Loucy (cell line): Measurements from ENCODE around the gene TCEAL3.
A peak's percentile ranks its signal among the peaks of the same experiment; 100 is the strongest.
"Not testable (repeated sequence)": the region's sequence is repeated elsewhere in the genome, so short reads cannot be mapped to it uniquely, and the experiment has no call there.

ENCODE experiments used
- H2AFZ ChIP-seq: fragments of 200-600 bp; sonication (generic); 2 replicates; pipeline ENCODE4 v1.6.0; 2016; ENCODE audit warnings: antibody characterized with exemption, mild to moderate bottlenecking, low read length, moderate library complexity
- H3F3A ChIP-seq: fragments of 200-600 bp; 2 replicates; pipeline ENCODE4 v1.6.0; 2016; ENCODE audit warnings: antibody characterized with exemption, low read depth, mild to moderate bottlenecking
- H3K27me3 ChIP-seq: fragments of 200-600 bp; sonication (generic); 2 replicates; pipeline ENCODE4 v1.6.1; 2014; ENCODE audit warnings: low read length, mild to moderate bottlenecking; ENCODE audit not compliant: insufficient read depth, poor library complexity, severe bottlenecking
- H3K36me3 ChIP-seq: fragments of 200-600 bp; sonication (generic); 2 replicates; pipeline ENCODE4 v1.6.1; 2016; ENCODE audit warnings: low read length; ENCODE audit not compliant: insufficient read depth
- H3K4me1 ChIP-seq: fragments of 200-600 bp; sonication (generic); 2 replicates; pipeline ENCODE4 v1.5.1; 2014; ENCODE audit warnings: low read length, mild to moderate bottlenecking; ENCODE audit not compliant: insufficient read depth, poor library complexity, severe bottlenecking
- H3K4me2 ChIP-seq: fragments of 200-600 bp; sonication (generic); 2 replicates; pipeline ENCODE4 v1.6.0; 2014; ENCODE audit warnings: antibody characterized with exemption, low read length, low read depth, mild to moderate bottlenecking; ENCODE audit not compliant: poor library complexity, severe bottlenecking
- H3K4me3 ChIP-seq: fragments of 200-600 bp; sonication (generic); 2 replicates; pipeline ENCODE4 v1.5.1; 2014; ENCODE audit warnings: low read length, mild to moderate bottlenecking, mixed read lengths; ENCODE audit not compliant: poor library complexity, severe bottlenecking
- H3K79me2 ChIP-seq: fragments of 200-600 bp; sonication (generic); 2 replicates; pipeline ENCODE4 v1.6.1; 2014; ENCODE audit warnings: low read length; ENCODE audit not compliant: insufficient read depth
- H3K9ac ChIP-seq: fragments of 200-600 bp; sonication (generic); 2 replicates; pipeline ENCODE4 v1.6.0; 2014; ENCODE audit warnings: mild to moderate bottlenecking, low read depth, low read length, moderate library complexity; ENCODE audit not compliant: poor library complexity, severe bottlenecking
- H3K9me2 ChIP-seq: fragments of 200-600 bp; sonication (generic); replicated peaks from 2 replicates; pipeline ENCODE4 v1.6.1; 2016; ENCODE audit warnings: low read depth, low read length, mixed read lengths
- H3K9me3 ChIP-seq: fragments of 200-600 bp; sonication (generic); 2 replicates; pipeline ENCODE4 v1.6.1; 2014; ENCODE audit warnings: mild to moderate bottlenecking, antibody characterized with exemption, low read length, low read depth; ENCODE audit not compliant: insufficient read depth
- H4K20me1 ChIP-seq: fragments of 200-600 bp; sonication (generic); 2 replicates; pipeline ENCODE4 v1.6.0; 2014; ENCODE audit warnings: antibody characterized with exemption, low read length, mild to moderate bottlenecking; ENCODE audit not compliant: insufficient read depth, poor library complexity, severe bottlenecking
- CTCF ChIP-seq: fragments of 200-600 bp; sonication (generic); conservative IDR thresholded peaks from 2 replicates; pipeline ENCODE4 v1.5.1; 2014; ENCODE audit warnings: mild to moderate bottlenecking, antibody characterized with exemption, low read length
- EZH2phosphoT487 ChIP-seq: fragments of 200-600 bp; IDR thresholded peaks from 2 replicates; pipeline ENCODE4 v1.6.1; 2018; ENCODE audit warnings: antibody characterized with exemption, mild to moderate bottlenecking, moderate library complexity, borderline replicate concordance

TCEAL3 gene

GRCh38 chrX:103585411-103586313 is 22.1 kb upstream of the TCEAL3 start, which contains the start of gene TCEAL4:
TCEAL4 (plus strand) TSS chrX:103585515; CDS start chrX:103586676, 1,161 bp downstream.
- H3K27me3 ChIP-seq, result no peaks in the 10 kb centered on the region
- H3K36me3 ChIP-seq, result no peaks in the 10 kb centered on the region
- peak within 1 kb of the TSS; percentile 91 for H3K4me3 ChIP-seq
- H3K4me1 ChIP-seq, result peaks cover 12% of the 10 kb centered on the region
- H4K20me1 ChIP-seq, result no peaks in the 10 kb centered on the region
- no peaks in the 10 kb centered on the region for H3K9me2 ChIP-seq
- peak within 1 kb of the TSS; percentile 78 for H3K9ac ChIP-seq
- H2AFZ ChIP-seq, result peak within 1 kb of the TSS; percentile 80
- H3K79me2 ChIP-seq, result no peaks in the 10 kb centered on the region; the same call in 1 of the 2 replicates
- no peak for TF ChIP-seq EZH2phosphoT487
- TF ChIP-seq CTCF, result no peak
- H3F3A ChIP-seq, result no peaks in the 10 kb centered on the region
- H3K9me3 ChIP-seq, result no peaks in the 10 kb centered on the region
- peak within 1 kb of the TSS; percentile 80 for H3K4me2 ChIP-seq

GRCh38 chrX:103586314-103586646 is 21.5 kb upstream of the TCEAL3 start:
- H3K4me3 ChIP-seq, result peak overlapping the region; percentile 91
- peak overlapping the region; percentile 80 for H3K4me2 ChIP-seq
- no peaks in the 10 kb centered on the region for H3F3A ChIP-seq
- H3K27me3 ChIP-seq, result no peaks in the 10 kb centered on the region
- no peaks in the 10 kb centered on the region; the same call in 1 of the 2 replicates for H3K79me2 ChIP-seq
- no peaks in the 10 kb centered on the region for H3K36me3 ChIP-seq
- peak overlapping the region; percentile 78 for H3K9ac ChIP-seq
- H3K9me3 ChIP-seq, result no peaks in the 10 kb centered on the region
- no peaks in the 10 kb centered on the region for H4K20me1 ChIP-seq
- H2AFZ ChIP-seq, result no peak overlapping the region
- peaks cover 12% of the 10 kb centered on the region for H3K4me1 ChIP-seq
- no peaks in the 10 kb centered on the region for H3K9me2 ChIP-seq
- TF ChIP-seq CTCF (no peak), EZH2phosphoT487 (no peak)

- Histone ChIP-seq H3F3A (no peaks in the 10 kb centered on the region), H3K4me3 (peak overlapping the region; percentile 91), H3K27me3 (no peaks in the 10 kb centered on the region), H2AFZ (no peak overlapping the region), H3K9me2 (no peaks in the 10 kb centered on the region), H3K4me1 (peaks cover 12% of the 10 kb centered on the region), H3K9ac (peak overlapping the region; percentile 78), H3K9me3 (no peaks in the 10 kb centered on the region), H3K36me3 (no peaks in the 10 kb centered on the region), H3K4me2 (peak overlapping the region; percentile 80), H3K79me2 (no peaks in the 10 kb centered on the region; the same call in 1 of the 2 replicates), H4K20me1 (no peaks in the 10 kb centered on the region)
- no peak for TF ChIP-seq CTCF
- no peak for TF ChIP-seq EZH2phosphoT487
Observed at GRCh38 chrX:103586659-103587058, 21.1 kb upstream of the TCEAL3 start.

- H3K36me3 ChIP-seq, H3K9me3 ChIP-seq, H3K79me2 ChIP-seq, H4K20me1 ChIP-seq, H2AFZ ChIP-seq, H3F3A ChIP-seq, H3K9me2 ChIP-seq, H3K4me1 ChIP-seq, H3K27me3 ChIP-seq, H3K4me2 ChIP-seq, H3K9ac ChIP-seq, H3K4me3 ChIP-seq: not testable (repeated sequence)
Observed at GRCh38 chrX:103592295-103592694, 15.5 kb upstream of the TCEAL3 start.

GRCh38 chrX:103595202-103595601 is 12.6 kb upstream of the TCEAL3 start:
- not testable (repeated sequence) for H3K9me2 ChIP-seq, H3K4me2 ChIP-seq, H3K9me3 ChIP-seq, H3K79me2 ChIP-seq, H3K36me3 ChIP-seq, H4K20me1 ChIP-seq, H3K27me3 ChIP-seq, H3K4me1 ChIP-seq, H2AFZ ChIP-seq, H3F3A ChIP-seq, H3K4me3 ChIP-seq, H3K9ac ChIP-seq
